Right cardiac atrium (tissue), 5 donors: ENCODE results near the gene ORC2. TPM values are rescaled to one million over a fixed set of nuclear protein-coding genes. Genes with fewer than 3 reads are reported as not detected.

Experiments
- ATAC-seq, 2 donors: fragments of 200-7000 bp; cut with Tn5 transposase; one replicate each; pipeline versions ENCODE4 v1.8.0 to v1.9.1; 2020; ENCODE audit warnings: moderate library complexity in 2 of 2, mild to moderate bottlenecking in 1 of 2
- DNase-seq, 3 donors: peaks; one replicate each; pipeline ENCODE4 v3.0.0-alpha.2; 2020
- H3K27ac ChIP-seq: one replicate; pipeline ENCODE4 v1.5.1; 2013; ENCODE audit warnings: mild to moderate bottlenecking, low read length, control low read depth, moderate library complexity
- H3K27me3 ChIP-seq: one replicate; pipeline ENCODE4 v1.6.1; 2013; ENCODE audit not compliant: control insufficient read depth, insufficient read depth
- H3K4me1 ChIP-seq: one replicate; pipeline ENCODE4 v1.6.1; 2013; ENCODE audit warnings: low read length; ENCODE audit not compliant: control insufficient read depth, insufficient read depth
- H3K4me3 ChIP-seq: one replicate; pipeline ENCODE4 v1.5.1; 2013; ENCODE audit warnings: low read length, control low read depth
- H3K9me3 ChIP-seq: one replicate; pipeline ENCODE4 v1.6.1; 2013; ENCODE audit warnings: low read length; ENCODE audit not compliant: control insufficient read depth
- WGBS: extraction: QIAGEN DNeasy Blood & Tissue Kit; methylation state at CpG from one replicate; pipeline ENCODE4 v1.1.7; 2013; 5-methylcytosine and 5-hydroxymethylcytosine counted together
- intact Hi-C, 4 donors: fragments of 100-400 bp; cut with DNase I; formaldehyde crosslinking; loops; one replicate each; pipeline versions ENCODE4 v1.11.0 to v1.14.0; 2022 to 2023
- polyA plus RNA-seq: library from polyadenylated mRNA; stranded (reverse); fragments of 200-250 nt; gene quantifications from one replicate; pipeline ENCODE4 v1.2.3, GENCODE V29; 2013
- total RNA-seq, 4 donors: library from RNA; stranded (reverse); fragmentation: NEBNext Ultra II Directional; extraction: Animal tissue kit (Norgen Biotek cat#: 25700); gene quantifications; one replicate each; pipeline ENCODE4 v1.2.1, GENCODE V29; 2021
- donor health status: healthy with polysubstance abuse.
- donor health status: DM: no; HTN: yes; CAD: no.
- donor health status: DM: no; HTN: no; CAD: no.
- donor health status: DM: no; HTN: yes; CAD: no; lungs with severe emphysema.
- donor health status: DM: yes; HTN: yes; CAD: no.

Gene ORC2
- total and polyA plus RNA-seq, 5 donors = 9.4 to 25.8 (median 23.1) TPM

GRCh38 chr2:200861617-200862155 is 101.8 kb downstream of the ORC2 start:
- H3K9me3 ChIP-seq = no peaks in the 10 kb centered on the region
- H3K27me3 ChIP-seq = no peaks in the 10 kb centered on the region
- H3K4me3 ChIP-seq = peak overlapping the region; percentile 83
- intact Hi-C loops = loop anchor here in 1 of 4 donors (5.0 kb wide), 1 partner anchor 49 kb away; the partner anchor contains the start of gene BZW1
- 2% methylated on average over 4 of the region's 4 CpGs for WGBS
- ATAC-seq (no peak), DNase-seq (no peak)
- peaks cover 3% of the 10 kb centered on the region for H3K4me1 ChIP-seq
- H3K27ac ChIP-seq = no peak overlapping the region

GRCh38 chr2:200860092-200860795 is 103.2 kb downstream of the ORC2 start:
- peaks cover 3% of the 10 kb centered on the region for H3K4me1 ChIP-seq
- intact Hi-C loops = loop anchor here in 1 of 4 donors (5.0 kb wide), 1 partner anchor 48 kb away; the partner anchor contains the start of gene BZW1
- WGBS = 17% methylated on average over 12 of the region's 12 CpGs
- H3K4me3 ChIP-seq = peak overlapping the region; percentile 31
- DNase-seq (no peak), ATAC-seq (no peak)
- no peak overlapping the region for H3K27ac ChIP-seq
- no peaks in the 10 kb centered on the region for H3K9me3 ChIP-seq
- no peaks in the 10 kb centered on the region for H3K27me3 ChIP-seq

Other genes starting within 250 kb of the ORC2 start
- 100 to 1,000 TPM in 2 of 4 donors, 10 to 100 TPM in 2; 83.7 to 173 (median 100.0) TPM for gene BZW1, start 151.8 kb downstream of the ORC2 start, total RNA-seq
- 32.2 TPM for gene BZW1, start 151.8 kb downstream of the ORC2 start, polyA plus RNA-seq
- 10 to 100 TPM; 48.0 to 70.1 (median 64.1) TPM for gene CLK1, start 99.0 kb downstream of the ORC2 start, total RNA-seq
- gene CLK1, start 99.0 kb downstream of the ORC2 start, polyA plus RNA-seq = 122 TPM
- 10 to 100 TPM; 23.4 to 31.5 (median 26.2) TPM for gene PPIL3, start 74.6 kb downstream of the ORC2 start, total RNA-seq
- gene PPIL3, start 74.6 kb downstream of the ORC2 start, polyA plus RNA-seq = 19.6 TPM
- 10 to 100 TPM; 16.6 to 23.1 (median 19.8) TPM for gene NIF3L1, start 74.3 kb downstream of the ORC2 start, total RNA-seq
- gene NIF3L1, start 74.3 kb downstream of the ORC2 start, polyA plus RNA-seq = 22.5 TPM
- 10 to 100 TPM in 3 of 4 donors, 1 to 10 TPM in 1; 9.7 to 17.2 (median 13.4) TPM for gene HYCC2, start 108.0 kb upstream of the ORC2 start, total RNA-seq
- gene HYCC2, start 108.0 kb upstream of the ORC2 start, polyA plus RNA-seq = 3.1 TPM
- 100 to 1,000 TPM; 296 to 384 (median 313) TPM for gene NDUFB3, start 108.3 kb upstream of the ORC2 start, total RNA-seq
- gene NDUFB3, start 108.3 kb upstream of the ORC2 start, polyA plus RNA-seq = 503 TPM
- gene CFLAR, start 152.5 kb upstream of the ORC2 start, total RNA-seq = 100 to 1,000 TPM; 232 to 310 (median 267) TPM
- gene CFLAR, start 152.5 kb upstream of the ORC2 start, polyA plus RNA-seq = 134 TPM
- 1 to 10 TPM; 5.3 to 6.8 (median 5.8) TPM for gene CASP10, start 219.5 kb upstream of the ORC2 start, total RNA-seq
- 3.6 TPM for gene CASP10, start 219.5 kb upstream of the ORC2 start, polyA plus RNA-seq